Neural crest cell (in vitro differentiated cells): ENCODE data around the gene NME4. TPM values are rescaled to one million over a fixed set of nuclear protein-coding genes. Genes with fewer than 3 reads are reported as not detected.

Experiments
- total RNA-seq: library from RNA; stranded (reverse); gene quantifications from 2 replicates; pipeline ENCODE4 v1.2.1, GENCODE V29; 2021

NME4 gene
- total RNA-seq, 1 donor from 2014 or later, result 233 TPM

Other genes with a start within 250 kb of the NME4 start
- not detected in 2 replicates for gene HBZ, start 244.6 kb upstream of the NME4 start, total RNA-seq
- gene HBM, start 231.2 kb upstream of the NME4 start, total RNA-seq, result not detected in 2 replicates
- not detected in 2 replicates for gene HBA2, start 224.3 kb upstream of the NME4 start, total RNA-seq
- gene HBA1, start 220.5 kb upstream of the NME4 start, total RNA-seq, result not detected in 2 replicates
- gene HBQ1, start 216.7 kb upstream of the NME4 start, total RNA-seq, result 1.8 and 2.9 TPM in 2 replicates
- gene LUC7L, start 167.8 kb upstream of the NME4 start, total RNA-seq, result 177 and 192 TPM in 2 replicates
- 89.8 and 97.8 TPM in 2 replicates for gene FAM234A, start 162.4 kb upstream of the NME4 start, total RNA-seq
- 1.9 and 2.8 TPM in 2 replicates for gene RGS11, start 121.3 kb upstream of the NME4 start, total RNA-seq
- 2.0 and 3.0 TPM in 2 replicates for gene ARHGDIG, start 116.6 kb upstream of the NME4 start, total RNA-seq
- 1.4 and 2.1 TPM in 2 replicates for gene PDIA2, start 114.0 kb upstream of the NME4 start, total RNA-seq
- 36.4 and 38.2 TPM in 2 replicates for gene AXIN1, start 44.5 kb upstream of the NME4 start, total RNA-seq
- 80.4 and 84.6 TPM in 2 replicates for gene MRPL28, start 26.7 kb upstream of the NME4 start, total RNA-seq
- gene PGAP6, start 15.2 kb upstream of the NME4 start, total RNA-seq, result 56.4 and 62.0 TPM in 2 replicates
- 22.4 and 25.7 TPM in 2 replicates for gene DECR2, start 4.7 kb downstream of the NME4 start, total RNA-seq
- 70.5 and 72.2 TPM in 2 replicates for gene RAB11FIP3, start 28.4 kb downstream of the NME4 start, total RNA-seq
- 56.9 and 60.3 TPM in 2 replicates for gene CAPN15, start 130.5 kb downstream of the NME4 start, total RNA-seq
- not detected in 2 replicates for gene PRR35, start 163.2 kb downstream of the NME4 start, total RNA-seq
- gene NHLRC4, start 169.8 kb downstream of the NME4 start, total RNA-seq, result 0.84 and 0.86 TPM in 2 replicates
- 84.9 and 91.7 TPM in 2 replicates for gene PIGQ, start 172.8 kb downstream of the NME4 start, total RNA-seq
- 30.9 and 31.6 TPM in 2 replicates for gene RAB40C, start 192.9 kb downstream of the NME4 start, total RNA-seq
- 8.1 and 8.5 TPM in 2 replicates for gene WFIKKN1, start 233.8 kb downstream of the NME4 start, total RNA-seq
- 73.4 and 75.3 TPM in 2 replicates for gene METTL26, start 239.1 kb downstream of the NME4 start, total RNA-seq
- gene MCRIP2, start 244.6 kb downstream of the NME4 start, total RNA-seq, result 16.2 and 17.6 TPM in 2 replicates